Adipocyte (in vitro differentiated cells): Measurements from ENCODE around the gene CTNS.
A peak's percentile ranks its signal among the peaks of the same experiment; 100 is the strongest.

Experiments
- DNase-seq: peaks from one replicate; pipeline ENCODE4 v3.0.0-alpha.2; 2015; ENCODE audit warnings: low read depth
- H3K27me3 ChIP-seq: replicated peaks from 2 replicates; pipeline ENCODE4 v1.7.0; 2013; ENCODE audit warnings: mild to moderate bottlenecking, low read length, moderate library complexity; ENCODE audit not compliant: control insufficient read depth, insufficient read depth
- H3K36me3 ChIP-seq: 2 replicates; pipeline ENCODE4 v1.7.0; 2013; ENCODE audit warnings: low read length, mild to moderate bottlenecking, moderate library complexity; ENCODE audit not compliant: control insufficient read depth, insufficient read depth, severe bottlenecking
- H3K4me1 ChIP-seq: 2 replicates; pipeline ENCODE4 v1.7.0; 2013; ENCODE audit warnings: mild to moderate bottlenecking, low read length, moderate library complexity; ENCODE audit not compliant: control insufficient read depth, insufficient read depth
- H3K4me3 ChIP-seq: 2 replicates; pipeline ENCODE4 v1.7.0; 2013; ENCODE audit warnings: mild to moderate bottlenecking, low read length, moderate library complexity
- H3K9ac ChIP-seq: 2 replicates; pipeline ENCODE4 v1.7.0; 2013; ENCODE audit warnings: mild to moderate bottlenecking, low read length, moderate library complexity
- H3K9me3 ChIP-seq: 2 replicates; pipeline ENCODE4 v1.7.0; 2013; ENCODE audit warnings: mild to moderate bottlenecking, low read length, moderate library complexity; ENCODE audit not compliant: control insufficient read depth

The CTNS gene

GRCh38 chr17:3678095-3678820 is 41.7 kb downstream of the CTNS start:
- peaks cover 23% of the 10 kb centered on the region for H3K27me3 ChIP-seq
- no peaks in the 10 kb centered on the region for H3K4me1 ChIP-seq
- H3K4me3 ChIP-seq, result no peak overlapping the region
- no peak overlapping the region for H3K9ac ChIP-seq
- H3K36me3 ChIP-seq, result no peaks in the 10 kb centered on the region
- DNase-seq, result no peak
- no peaks in the 10 kb centered on the region for H3K9me3 ChIP-seq

GRCh38 chr17:3678821-3679530 is 42.4 kb downstream of the CTNS start:
- peaks cover 27% of the 10 kb centered on the region for H3K27me3 ChIP-seq
- no peaks in the 10 kb centered on the region for H3K9me3 ChIP-seq
- no peak overlapping the region for H3K4me3 ChIP-seq
- H3K36me3 ChIP-seq, result no peaks in the 10 kb centered on the region
- no peaks in the 10 kb centered on the region for H3K4me1 ChIP-seq
- no peak for DNase-seq
- H3K9ac ChIP-seq, result no peak overlapping the region

- no peak overlapping the region for H3K4me3 ChIP-seq
- H3K9ac ChIP-seq, result no peak overlapping the region
- peaks cover 32% of the 10 kb centered on the region for H3K27me3 ChIP-seq
- DNase-seq, result no peak
- no peaks in the 10 kb centered on the region for H3K4me1 ChIP-seq
- no peaks in the 10 kb centered on the region for H3K9me3 ChIP-seq
- no peaks in the 10 kb centered on the region for H3K36me3 ChIP-seq
Observed at GRCh38 chr17:3679531-3680126, 43.1 kb downstream of the CTNS start.

GRCh38 chr17:3681057-3681456 is 44.5 kb downstream of the CTNS start:
- no peak for DNase-seq

GRCh38 chr17:3681565-3681964 is 45.0 kb downstream of the CTNS start:
- Histone ChIP-seq H3K9ac (no peak overlapping the region), H3K36me3 (no peaks in the 10 kb centered on the region), H3K27me3 (peaks cover 38% of the 10 kb centered on the region), H3K4me1 (no peaks in the 10 kb centered on the region), H3K4me3 (no peak overlapping the region), H3K9me3 (no peaks in the 10 kb centered on the region)
- DNase-seq, result no peak

More at GRCh38 chr17:3681057-3681456, 44.5 kb downstream of the CTNS start:
- Histone ChIP-seq H3K9ac (no peak overlapping the region), H3K4me1 (no peaks in the 10 kb centered on the region), H3K27me3 (peaks cover 38% of the 10 kb centered on the region), H3K4me3 (no peak overlapping the region), H3K9me3 (no peaks in the 10 kb centered on the region), H3K36me3 (no peaks in the 10 kb centered on the region)

- no peaks in the 10 kb centered on the region for H3K4me1 ChIP-seq
- peaks cover 38% of the 10 kb centered on the region for H3K27me3 ChIP-seq
- H3K9ac ChIP-seq, result no peak overlapping the region
- no peak for DNase-seq
- no peaks in the 10 kb centered on the region for H3K9me3 ChIP-seq
- no peaks in the 10 kb centered on the region for H3K36me3 ChIP-seq
- no peak overlapping the region for H3K4me3 ChIP-seq
Observed at GRCh38 chr17:3682033-3682432, 45.5 kb downstream of the CTNS start.

- H3K27me3 ChIP-seq, result peaks cover 38% of the 10 kb centered on the region
- H3K4me1 ChIP-seq, result no peaks in the 10 kb centered on the region
- H3K4me3 ChIP-seq, result no peak overlapping the region
- no peaks in the 10 kb centered on the region for H3K9me3 ChIP-seq
- H3K9ac ChIP-seq, result no peak overlapping the region
- DNase-seq, result peak; percentile 66
- H3K36me3 ChIP-seq, result no peaks in the 10 kb centered on the region
Observed at GRCh38 chr17:3683054-3683511, 46.5 kb downstream of the CTNS start.

- no peak for DNase-seq
- no peak overlapping the region for H3K9ac ChIP-seq
- H3K4me3 ChIP-seq, result no peak overlapping the region
- no peaks in the 10 kb centered on the region for H3K9me3 ChIP-seq
- H3K4me1 ChIP-seq, result no peaks in the 10 kb centered on the region
- H3K27me3 ChIP-seq, result peaks cover 33% of the 10 kb centered on the region
- H3K36me3 ChIP-seq, result no peaks in the 10 kb centered on the region
Observed at GRCh38 chr17:3685174-3685573, 48.6 kb downstream of the CTNS start.

GRCh38 chr17:3688027-3688553 is 51.5 kb downstream of the CTNS start:
- Histone ChIP-seq H3K27me3 (peaks cover 26% of the 10 kb centered on the region), H3K9me3 (no peaks in the 10 kb centered on the region), H3K4me3 (no peak overlapping the region), H3K9ac (no peak overlapping the region), H3K36me3 (no peaks in the 10 kb centered on the region), H3K4me1 (no peaks in the 10 kb centered on the region)
- no peak for DNase-seq

- peaks cover 23% of the 10 kb centered on the region for H3K27me3 ChIP-seq
- DNase-seq, result no peak
- no peaks in the 10 kb centered on the region for H3K36me3 ChIP-seq
- H3K4me1 ChIP-seq, result no peaks in the 10 kb centered on the region
- no peak overlapping the region for H3K9ac ChIP-seq
- no peaks in the 10 kb centered on the region for H3K9me3 ChIP-seq
- no peak overlapping the region for H3K4me3 ChIP-seq
Observed at GRCh38 chr17:3688852-3689261, 52.3 kb downstream of the CTNS start.
